GM12875 (cell line): ENCODE results near the gene SIGLEC12.

Source experiments
- H3K4me3 ChIP-seq: one replicate; pipeline ENCODE4 v1.5.1; 2011; ENCODE audit warnings: low read depth, low read length, control low read depth
- CTCF ChIP-seq: IDR thresholded peaks from 2 replicates; pipeline ENCODE4 v1.5.1; 2011; ENCODE audit warnings: low read depth, mild to moderate bottlenecking, control low read depth, inconsistent platforms, low read length, moderate library complexity, borderline replicate concordance; ENCODE audit not compliant: insufficient read depth

Gene SIGLEC12

GRCh38 chr19:51535535-51535934 lies 33.9 kb upstream of the SIGLEC12 start:
- no peak overlapping the region for H3K4me3 ChIP-seq

GRCh38 chr19:51531349-51532315 lies 30.0 kb upstream of the SIGLEC12 start, which contains the start of gene SIGLEC6:
TSS of gene SIGLEC6 (minus strand) at chr19:51531670. CDS start at chr19:51531648, 22 bp downstream.
- no peak within 1 kb of the TSS for H3K4me3 ChIP-seq
- TF ChIP-seq CTCF = no peak

More at GRCh38 chr19:51535535-51535934, 33.9 kb upstream of the SIGLEC12 start:
- TF ChIP-seq CTCF = no peak

DNA sequence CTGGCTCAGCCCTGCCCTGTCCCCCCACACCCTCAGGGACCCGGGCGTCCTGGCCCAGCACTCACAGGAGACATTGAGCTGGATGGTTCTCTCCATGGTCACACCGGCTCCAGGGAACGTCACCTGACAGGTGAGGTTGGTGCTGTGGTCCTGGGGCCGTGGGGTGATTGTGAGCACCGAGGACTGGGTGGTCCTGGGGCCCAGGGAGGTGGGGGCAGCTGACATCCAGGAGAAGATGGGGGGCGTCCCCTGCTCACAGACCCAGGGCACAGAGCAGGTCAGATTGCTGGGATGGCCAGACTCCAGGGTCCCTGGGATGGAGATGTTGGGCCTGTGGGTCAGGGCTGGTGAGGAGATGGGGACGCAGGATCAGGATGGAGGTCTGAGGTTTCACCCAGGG lies 29.0 kb upstream of the SIGLEC12 start:
- no peak overlapping the region for H3K4me3 ChIP-seq
- no peak for TF ChIP-seq CTCF

GRCh38 chr19:51529301-51529700 lies 27.7 kb upstream of the SIGLEC12 start:
- TF ChIP-seq CTCF = no peak
- no peak overlapping the region for H3K4me3 ChIP-seq

DNA sequence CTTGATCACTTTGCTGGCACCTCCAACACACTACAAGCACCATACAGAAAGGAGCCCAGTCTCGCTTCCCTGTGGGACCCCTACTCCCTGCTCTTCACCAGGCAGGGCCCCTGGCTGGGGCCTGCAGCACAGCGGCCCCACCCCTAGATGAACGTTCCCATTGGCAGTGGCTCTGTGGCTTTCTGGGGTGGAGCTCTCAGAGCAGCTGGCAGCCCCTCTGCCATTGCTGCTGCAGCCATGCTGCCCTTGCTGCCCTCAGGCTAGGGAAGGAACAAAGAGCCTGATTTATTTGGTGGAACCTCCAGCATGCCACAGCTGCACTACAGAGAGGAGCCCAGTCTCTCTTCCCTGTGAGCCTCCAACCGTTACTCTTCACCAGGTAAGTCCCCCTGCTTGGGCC lies 24.1 kb upstream of the SIGLEC12 start:
- no peak for TF ChIP-seq CTCF

GRCh38 chr19:51524666-51525264 lies 23.2 kb upstream of the SIGLEC12 start:
- TF ChIP-seq CTCF = no peak
- no peak overlapping the region for H3K4me3 ChIP-seq

More for the DNA sequence above, 24.1 kb upstream of the SIGLEC12 start:
- no peak overlapping the region for H3K4me3 ChIP-seq
